ENCODE data around the gene RPL9.
"Not testable (repeated sequence)": the region's sequence is repeated elsewhere in the genome, so short reads cannot be mapped to it uniquely, and the experiment has no call there.

The RPL9 gene

GRCh38 chr4:39458505-39459300, at the start of gene RPL9, which contains the start of gene LIAS:
RPL9 (minus strand) TSS chr4:39458922; CDS start chr4:39458439, 483 bp downstream.
LIAS (plus strand) TSS chr4:39459056; CDS start chr4:39459118, 62 bp downstream.
- peak; percentile 84 for DNase-seq

DNA sequence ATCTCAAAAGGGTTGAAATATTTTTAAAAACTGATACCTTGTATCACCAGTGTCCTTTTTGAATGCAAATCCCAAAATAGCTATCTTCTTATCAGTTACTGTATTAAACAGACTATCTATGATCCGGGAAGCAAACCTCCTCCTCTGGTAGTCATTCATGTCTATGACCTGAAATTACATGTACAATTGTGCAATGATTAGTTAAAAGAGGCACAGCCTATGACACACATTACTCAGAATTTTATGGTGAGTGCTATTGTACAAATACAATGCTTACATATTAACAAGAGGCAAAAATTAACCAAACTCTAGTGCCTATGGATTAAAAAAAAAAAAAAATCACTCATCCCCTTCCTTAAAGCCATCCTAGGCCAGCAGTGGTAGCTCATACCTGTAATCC, 46.9 kb upstream of the RPL9 start:
- DNase-seq, result no peak

DNA sequence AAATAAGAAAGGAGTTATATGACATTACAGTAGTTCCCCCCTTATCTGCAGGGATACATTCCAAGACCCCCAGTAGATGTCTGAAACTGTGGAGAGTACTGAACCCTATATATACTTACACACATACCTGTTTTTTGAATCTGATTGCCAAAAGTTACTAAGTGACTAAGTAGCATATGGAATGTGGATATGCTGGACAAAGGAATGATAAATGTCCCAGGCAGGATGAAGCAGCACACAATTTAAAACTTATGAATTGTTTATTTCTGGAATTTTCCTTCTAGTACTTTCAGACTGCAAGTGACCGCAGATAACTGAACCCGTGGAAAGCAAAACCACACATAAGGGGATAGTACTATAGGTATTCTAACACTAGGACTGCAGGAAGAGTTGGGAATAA, 45.8 kb upstream of the RPL9 start:
- DNase-seq, result no peak

- not testable (repeated sequence) for DNase-seq
Observed at GRCh38 chr4:39502664-39503035, 43.9 kb upstream of the RPL9 start.

GRCh38 chr4:39502019-39502663, 43.4 kb upstream of the RPL9 start:
- DNase-seq, result no peak

GRCh38 chr4:39498727-39499020, 40.0 kb upstream of the RPL9 start:
- DNase-seq, result no peak

GRCh38 chr4:39497909-39498726, 39.4 kb upstream of the RPL9 start:
- DNase-seq, result no peak

GRCh38 chr4:39495446-39496213, 36.9 kb upstream of the RPL9 start:
- DNase-seq, result no peak

DNA sequence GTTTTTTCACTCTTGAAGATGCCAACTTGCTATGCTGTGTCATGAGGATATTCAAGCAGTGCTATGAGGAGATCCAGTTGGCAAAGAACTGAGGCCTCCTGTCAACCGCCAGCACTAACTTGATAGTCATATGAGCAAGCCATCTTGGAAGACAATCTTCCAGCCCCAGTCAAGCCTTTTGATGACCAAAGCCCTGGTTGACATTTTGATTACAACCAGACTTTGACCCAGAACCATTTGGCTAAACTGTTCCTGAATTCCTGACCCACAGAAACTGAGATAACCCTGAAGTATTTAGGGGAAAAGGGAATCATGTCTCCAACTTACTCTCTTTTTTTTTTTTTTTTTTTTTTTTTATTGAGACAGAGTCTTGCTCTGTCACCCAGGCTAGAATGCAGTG, 35.6 kb upstream of the RPL9 start:
- DNase-seq, result no peak

DNA sequence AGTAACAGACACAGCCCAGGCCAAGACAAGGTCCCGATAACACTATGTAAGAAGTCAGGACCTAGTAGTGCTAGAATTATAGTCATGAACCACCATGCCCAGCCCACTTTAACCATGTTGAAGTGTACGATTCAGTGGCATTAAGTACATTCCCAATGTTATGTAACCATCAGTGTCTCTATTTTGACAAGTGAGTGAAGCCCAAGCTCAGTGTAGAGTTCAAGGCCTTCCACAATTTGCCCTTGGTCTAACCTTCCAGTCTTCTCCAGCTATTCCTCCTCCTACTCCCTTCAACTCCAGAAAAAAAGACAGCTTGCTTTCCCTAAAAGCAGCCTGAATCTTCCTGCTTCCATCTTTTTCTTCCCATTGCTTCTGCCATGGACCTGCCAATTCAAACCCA, 31.6 kb upstream of the RPL9 start:
- no peak for DNase-seq

DNA sequence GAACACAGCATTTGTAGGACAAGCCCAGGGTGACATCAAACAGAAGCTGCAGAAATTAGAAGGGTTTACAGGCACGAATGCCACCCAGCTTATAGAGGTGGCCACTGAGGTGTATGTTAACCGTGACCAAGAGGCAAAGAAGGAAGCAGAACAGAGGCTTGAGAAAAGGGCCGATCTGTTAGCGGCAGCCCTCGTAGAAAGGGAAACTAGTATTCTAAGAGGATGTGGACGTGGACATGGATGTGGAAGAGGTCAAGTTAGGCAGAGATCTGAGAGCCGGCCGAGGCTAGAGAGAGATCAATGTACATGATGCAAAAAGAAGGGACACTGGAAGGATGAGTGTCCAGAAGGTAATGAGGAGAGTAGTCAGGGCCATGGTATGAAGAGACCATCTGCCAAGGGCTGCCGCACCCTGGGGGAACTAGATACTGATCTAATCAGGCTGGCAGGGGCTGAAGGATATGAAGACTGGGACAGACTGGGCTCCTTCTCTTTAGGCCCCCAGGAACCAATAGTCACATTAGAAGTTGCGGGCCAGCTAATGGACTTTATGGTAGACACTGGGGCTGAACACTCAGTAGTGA, 27.6 kb upstream of the RPL9 start:
- no peak for DNase-seq

GRCh38 chr4:39484582-39485272, 26.0 kb upstream of the RPL9 start:
- DNase-seq, result no peak

DNA sequence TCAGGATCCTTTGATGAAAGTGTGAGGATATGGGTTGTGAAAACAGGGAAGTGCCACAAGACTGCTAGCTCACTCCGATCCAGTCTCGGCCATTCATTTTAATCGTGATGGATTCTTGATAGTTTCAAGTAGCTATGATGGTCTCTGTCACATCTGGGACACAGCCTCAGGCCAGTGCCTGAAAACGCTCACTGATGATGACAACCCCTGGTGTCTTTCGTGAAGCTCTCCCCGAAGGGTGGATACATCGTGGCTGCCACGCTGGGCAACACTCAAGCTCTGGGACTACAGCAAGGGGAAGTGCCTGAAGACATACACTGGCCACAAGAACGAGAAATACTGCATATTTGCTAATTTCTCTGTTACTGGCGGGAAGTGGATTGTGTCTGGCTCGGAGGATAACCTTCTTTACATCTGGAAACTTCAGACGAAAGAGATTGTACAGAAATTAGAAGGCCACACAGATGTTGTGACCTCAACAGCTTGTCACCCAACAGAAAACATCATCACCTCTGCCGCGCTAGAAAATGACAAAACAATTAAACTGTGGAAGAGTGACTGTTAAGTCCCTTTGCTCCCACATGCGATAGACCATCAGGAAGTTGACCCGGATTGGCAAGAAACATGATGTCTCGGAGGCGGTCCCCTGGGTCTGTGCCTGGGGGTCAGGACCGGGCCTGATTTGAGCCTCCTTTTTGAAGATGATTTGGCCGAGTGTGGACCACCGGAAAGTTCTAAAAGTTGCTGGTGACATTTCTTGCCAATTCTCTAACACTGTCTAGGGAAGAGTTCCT, 22.4 kb upstream of the RPL9 start:
- no peak for DNase-seq

DNA sequence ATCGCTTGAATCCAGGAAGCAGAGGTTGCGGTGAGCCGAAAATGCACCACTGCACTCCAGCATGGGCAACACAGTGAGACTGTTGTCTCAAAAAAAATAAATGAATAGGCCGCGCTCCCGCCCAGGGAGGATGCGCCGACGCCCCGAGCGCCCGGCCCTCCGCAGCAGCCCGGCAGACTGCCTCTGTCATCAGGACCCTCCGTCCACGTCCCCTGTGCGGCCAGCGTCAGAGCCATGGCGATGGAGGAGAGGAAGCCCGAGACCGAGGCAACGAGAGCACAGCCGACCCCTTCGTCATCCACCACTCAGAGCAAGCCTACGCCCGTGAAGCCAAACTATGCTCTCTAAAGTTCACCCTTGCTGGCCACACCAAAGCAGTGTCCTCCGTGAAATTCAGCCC, 21.5 kb upstream of the RPL9 start:
- DNase-seq, result no peak

DNA sequence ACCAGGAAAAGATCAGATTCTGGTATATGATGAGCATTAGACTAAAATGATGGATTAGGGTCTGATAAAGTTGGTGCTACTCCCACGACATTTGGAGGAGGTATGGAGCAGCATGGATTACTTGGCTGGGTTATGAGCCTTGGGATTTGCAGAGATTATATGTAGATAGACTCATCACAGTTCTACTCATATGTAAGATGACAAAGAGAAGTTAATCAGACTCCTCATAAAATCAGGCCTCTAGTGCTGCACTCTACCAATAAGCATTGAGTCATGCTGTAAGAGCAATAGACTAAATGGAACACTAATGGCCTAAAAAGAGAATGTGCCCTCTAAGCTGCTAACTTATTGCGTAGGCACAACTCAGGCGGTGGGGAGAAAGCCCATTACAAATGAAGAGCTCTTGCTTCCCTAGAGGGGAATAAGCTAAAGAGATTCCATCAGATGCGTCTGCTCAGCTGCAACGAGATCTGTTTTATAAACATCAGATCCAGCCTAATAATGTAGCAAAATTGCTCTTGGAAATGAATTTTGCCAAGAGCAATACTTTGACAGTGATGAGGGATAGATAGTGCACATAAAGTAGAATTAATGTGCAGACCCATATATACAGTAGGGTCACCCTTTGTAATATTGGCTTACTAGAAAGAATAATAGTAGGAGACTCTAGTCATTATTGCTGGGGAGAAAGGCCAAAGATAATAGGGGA, 17.6 kb upstream of the RPL9 start:
- DNase-seq, result no peak

DNA sequence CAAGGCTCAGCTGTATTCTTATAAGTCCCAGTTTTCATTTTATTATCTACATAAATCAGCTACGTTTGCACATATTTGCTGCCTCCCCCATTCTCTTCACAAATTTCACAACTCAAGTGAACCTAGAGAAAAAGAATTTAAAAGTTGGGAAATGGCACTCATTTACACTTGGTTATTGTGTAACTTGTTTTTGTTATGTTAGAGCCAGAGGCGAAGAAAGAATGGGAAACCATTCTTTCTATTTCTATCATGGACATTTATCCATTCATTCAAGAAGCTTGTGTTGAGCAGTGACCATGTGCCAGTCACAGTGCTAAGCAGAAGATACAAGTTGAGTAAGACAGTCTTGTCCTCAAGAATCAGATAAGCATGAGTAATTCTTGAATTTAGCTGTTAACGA, 13.7 kb upstream of the RPL9 start:
- no peak for DNase-seq

DNA sequence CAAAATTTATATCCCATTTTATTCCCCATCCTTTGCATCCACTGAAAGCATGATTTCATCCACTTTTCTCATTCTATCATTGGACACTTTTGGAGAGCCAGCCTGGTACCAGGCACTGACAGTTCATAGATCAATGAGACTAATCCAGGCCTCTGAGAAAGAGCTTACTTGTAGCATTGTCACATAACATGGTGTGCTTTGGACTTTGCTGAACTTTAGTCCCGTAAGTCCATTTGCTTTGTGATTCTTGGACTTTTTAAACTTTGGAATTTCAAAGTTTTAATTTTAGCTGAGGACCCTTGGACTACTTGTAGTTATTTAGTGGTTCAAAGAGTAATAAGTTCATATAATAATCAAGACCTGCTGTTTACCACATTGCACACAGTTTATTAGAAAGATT, 11.7 kb upstream of the RPL9 start:
- DNase-seq, result no peak

- DNase-seq, result peak; percentile 32
Observed at GRCh38 chr4:39469429-39470077, 10.8 kb upstream of the RPL9 start.

- DNase-seq, result no peak
Observed at GRCh38 chr4:39467464-39467863, 8.7 kb upstream of the RPL9 start.

DNA sequence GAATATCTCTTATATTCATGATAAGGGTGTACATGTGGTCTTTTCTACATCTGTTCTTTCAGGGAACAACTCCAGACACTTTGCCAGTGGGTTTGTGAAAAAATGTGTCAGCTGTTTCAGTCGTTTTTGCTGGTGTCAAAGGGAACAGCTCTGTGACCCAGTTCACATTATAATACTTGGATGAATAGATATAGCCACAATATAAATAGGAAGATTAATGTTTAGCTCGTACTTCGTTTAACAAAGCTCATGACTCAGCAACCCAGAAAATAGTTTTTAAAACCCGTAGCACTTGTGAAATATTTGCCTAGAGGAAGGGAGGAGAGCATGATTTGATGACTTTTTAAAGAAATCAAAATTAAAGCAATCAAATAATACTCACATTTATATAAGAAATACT, 8.0 kb upstream of the RPL9 start:
- DNase-seq, result no peak
